SU-DHL-6 (cell line): ENCODE results near the gene LONRF3.

Source experiments
- H2AFZ ChIP-seq: fragments of 200-600 bp; sonication (generic); 2 replicates; pipeline ENCODE4 v1.6.1; 2014; ENCODE audit warnings: low read depth, mild to moderate bottlenecking, moderate library complexity, mixed read lengths, antibody characterized with exemption, low read length; ENCODE audit not compliant: severe bottlenecking
- H3F3A ChIP-seq: fragments of 200-600 bp; shearing (Covaris generic); 2 replicates; pipeline ENCODE4 v1.6.0; 2016; ENCODE audit warnings: antibody characterized with exemption, mild to moderate bottlenecking; ENCODE audit not compliant: insufficient read depth
- H3K27ac ChIP-seq: fragments of 200-600 bp; sonication (generic); 2 replicates; pipeline ENCODE4 v1.5.1; 2016; ENCODE audit warnings: low read depth, mild to moderate bottlenecking, low read length, moderate library complexity, mixed read lengths
- H3K27me3 ChIP-seq: fragments of 200-600 bp; sonication (generic), shearing (Covaris generic); 2 replicates; pipeline ENCODE4 v1.6.0; 2014; ENCODE audit warnings: mild to moderate bottlenecking, low read length
- H3K36me3 ChIP-seq: fragments of 200-600 bp; sonication (generic); 2 replicates; pipeline ENCODE4 v1.6.1; 2014; ENCODE audit warnings: mild to moderate bottlenecking, low read length, mixed read lengths
- H3K4me2 ChIP-seq: fragments of 300-600, 200-600 bp; shearing (Covaris generic), sonication (generic); 2 replicates; pipeline ENCODE4 v1.6.0; 2014; ENCODE audit warnings: low read length, low read depth, mild to moderate bottlenecking; ENCODE audit not compliant: poor library complexity, severe bottlenecking
- H3K4me3 ChIP-seq: fragments of 200-600 bp; sonication (generic); 2 replicates; pipeline ENCODE4 v1.5.1; 2014; ENCODE audit warnings: antibody characterized with exemption, low read length, mild to moderate bottlenecking, mixed read lengths; ENCODE audit not compliant: insufficient read depth, poor library complexity, severe bottlenecking
- H3K79me2 ChIP-seq: fragments of 200-600 bp; sonication (generic); 2 replicates; pipeline ENCODE4 v1.6.1; 2014; ENCODE audit warnings: mild to moderate bottlenecking, low read length, moderate library complexity; ENCODE audit not compliant: insufficient read depth
- H3K9ac ChIP-seq: fragments of 200-600 bp; sonication (generic); 2 replicates; pipeline ENCODE4 v1.7.0; 2014; ENCODE audit warnings: mild to moderate bottlenecking, low read length
- H3K9me2 ChIP-seq: fragments of 200-600 bp; sonication (generic); replicated peaks from 2 replicates; pipeline ENCODE4 v1.6.1; 2014; ENCODE audit warnings: low read length; ENCODE audit not compliant: insufficient read depth
- H3K9me3 ChIP-seq: fragments of 200-600 bp; sonication (generic); 2 replicates; pipeline ENCODE4 v1.6.1; 2014; ENCODE audit warnings: low read length, mixed read lengths; ENCODE audit not compliant: insufficient read depth
- H4K20me1 ChIP-seq: fragments of 200-600 bp; sonication (generic); 2 replicates; pipeline ENCODE4 v1.6.1; 2014; ENCODE audit warnings: low read depth, mild to moderate bottlenecking, antibody characterized with exemption, low read length, moderate library complexity, mixed read lengths
- EZH2phosphoT487 ChIP-seq: fragments of 200-600 bp; sonication (generic), shearing (Covaris generic); conservative IDR thresholded peaks from 2 replicates; pipeline ENCODE4 v1.6.1; 2018; ENCODE audit warnings: mild to moderate bottlenecking, antibody characterized with exemption, low read length, moderate library complexity, mixed read lengths
- TF ChIP-seq, protein P1 (sequence below): fragments of 200-600 bp; sonication (generic); IDR thresholded peaks from one replicate; pipeline ENCODE4 v1.5.1; 2017; ENCODE audit warnings: antibody characterized with exemption, mild to moderate bottlenecking, low read length, moderate library complexity; ENCODE audit not compliant: insufficient read depth, poor library complexity, severe bottlenecking

LONRF3 gene

DNA sequence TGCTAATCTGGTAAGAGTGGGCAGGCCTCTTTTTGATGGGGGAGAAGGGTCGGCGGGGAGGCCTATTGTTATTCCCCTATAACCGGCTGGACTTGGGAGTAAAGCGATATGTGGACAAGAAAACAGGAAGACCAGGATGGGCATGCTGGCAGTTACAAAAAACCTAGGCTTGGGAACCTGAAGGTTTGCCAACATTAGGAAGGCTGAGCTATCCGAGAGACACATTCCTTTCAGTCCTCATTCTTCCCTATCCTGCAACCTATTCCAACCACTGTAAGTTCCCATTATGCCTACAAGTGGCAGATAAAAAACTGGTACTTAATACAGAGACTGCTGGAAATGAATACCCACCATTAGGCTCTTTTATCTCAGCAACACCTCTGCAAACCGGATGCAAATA, 66.0 kb downstream of the LONRF3 start:
- no peaks in the 10 kb centered on the region for H4K20me1 ChIP-seq
- no peak overlapping the region for H2AFZ ChIP-seq
- H3F3A ChIP-seq = no peaks in the 10 kb centered on the region
- no peaks in the 10 kb centered on the region for H3K79me2 ChIP-seq
- TF ChIP-seq EZH2phosphoT487 = no peak
- TF ChIP-seq, protein P1, sequence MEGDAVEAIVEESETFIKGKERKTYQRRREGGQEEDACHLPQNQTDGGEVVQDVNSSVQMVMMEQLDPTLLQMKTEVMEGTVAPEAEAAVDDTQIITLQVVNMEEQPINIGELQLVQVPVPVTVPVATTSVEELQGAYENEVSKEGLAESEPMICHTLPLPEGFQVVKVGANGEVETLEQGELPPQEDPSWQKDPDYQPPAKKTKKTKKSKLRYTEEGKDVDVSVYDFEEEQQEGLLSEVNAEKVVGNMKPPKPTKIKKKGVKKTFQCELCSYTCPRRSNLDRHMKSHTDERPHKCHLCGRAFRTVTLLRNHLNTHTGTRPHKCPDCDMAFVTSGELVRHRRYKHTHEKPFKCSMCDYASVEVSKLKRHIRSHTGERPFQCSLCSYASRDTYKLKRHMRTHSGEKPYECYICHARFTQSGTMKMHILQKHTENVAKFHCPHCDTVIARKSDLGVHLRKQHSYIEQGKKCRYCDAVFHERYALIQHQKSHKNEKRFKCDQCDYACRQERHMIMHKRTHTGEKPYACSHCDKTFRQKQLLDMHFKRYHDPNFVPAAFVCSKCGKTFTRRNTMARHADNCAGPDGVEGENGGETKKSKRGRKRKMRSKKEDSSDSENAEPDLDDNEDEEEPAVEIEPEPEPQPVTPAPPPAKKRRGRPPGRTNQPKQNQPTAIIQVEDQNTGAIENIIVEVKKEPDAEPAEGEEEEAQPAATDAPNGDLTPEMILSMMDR = no peak
- no peak overlapping the region for H3K4me2 ChIP-seq
- H3K9me2 ChIP-seq = no peaks in the 10 kb centered on the region
- H3K27me3 ChIP-seq = no peaks in the 10 kb centered on the region
- H3K36me3 ChIP-seq = no peaks in the 10 kb centered on the region
- no peaks in the 10 kb centered on the region for H3K9me3 ChIP-seq
- no peak overlapping the region for H3K27ac ChIP-seq
- no peak overlapping the region for H3K9ac ChIP-seq
- H3K4me3 ChIP-seq = no peak overlapping the region

GRCh38 chrX:119041175-119041574, 66.8 kb downstream of the LONRF3 start:
- Histone ChIP-seq H3K79me2 (no peaks in the 10 kb centered on the region), H2AFZ (no peak overlapping the region), H3K27ac (no peak overlapping the region), H4K20me1 (no peaks in the 10 kb centered on the region), H3K9me2 (no peaks in the 10 kb centered on the region), H3K4me2 (no peak overlapping the region), H3K36me3 (no peaks in the 10 kb centered on the region), H3K4me3 (no peak overlapping the region), H3K9me3 (no peaks in the 10 kb centered on the region), H3K9ac (no peak overlapping the region), H3K27me3 (no peaks in the 10 kb centered on the region), H3F3A (no peaks in the 10 kb centered on the region)
- no peak for TF ChIP-seq EZH2phosphoT487
- TF ChIP-seq, protein P1 = no peak

GRCh38 chrX:119042040-119042439, 67.6 kb downstream of the LONRF3 start:
- TF ChIP-seq, protein P1 = no peak
- no peak for TF ChIP-seq EZH2phosphoT487
- H2AFZ ChIP-seq = no peak overlapping the region

DNA sequence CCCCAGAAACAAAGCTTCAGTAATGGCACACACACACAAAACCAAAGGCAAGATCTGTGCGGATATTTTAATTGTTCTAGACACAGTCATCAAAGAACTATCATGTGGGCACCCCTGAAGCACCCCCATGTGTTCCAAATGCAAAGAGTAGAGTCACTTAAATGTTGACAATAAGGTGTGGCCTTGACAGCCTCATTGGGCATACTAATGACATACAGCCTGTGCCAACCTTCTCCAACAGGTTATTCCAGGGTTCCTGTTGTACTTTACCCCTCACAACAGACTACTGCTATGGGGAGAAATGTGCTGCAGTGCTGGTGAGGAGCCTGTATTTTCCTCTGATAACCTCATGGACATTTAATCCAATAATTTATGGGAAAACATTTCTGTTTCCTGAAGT, 68.6 kb downstream of the LONRF3 start:
- no peak for TF ChIP-seq EZH2phosphoT487
- TF ChIP-seq, protein P1 = no peak
- Histone ChIP-seq H2AFZ (no peak overlapping the region), H3K9me2 (no peaks in the 10 kb centered on the region), H3K27me3 (no peaks in the 10 kb centered on the region), H3F3A (no peaks in the 10 kb centered on the region), H3K27ac (no peak overlapping the region), H4K20me1 (no peaks in the 10 kb centered on the region), H3K79me2 (no peaks in the 10 kb centered on the region), H3K4me2 (no peak overlapping the region), H3K4me3 (no peak overlapping the region), H3K9ac (no peak overlapping the region), H3K9me3 (no peaks in the 10 kb centered on the region), H3K36me3 (no peaks in the 10 kb centered on the region)

More at GRCh38 chrX:119042040-119042439, 67.6 kb downstream of the LONRF3 start:
- Histone ChIP-seq H3K27me3 (no peaks in the 10 kb centered on the region), H3K9ac (no peak overlapping the region), H3K9me3 (no peaks in the 10 kb centered on the region), H3K4me2 (no peak overlapping the region), H3F3A (no peaks in the 10 kb centered on the region), H3K4me3 (no peak overlapping the region), H3K27ac (no peak overlapping the region), H4K20me1 (no peaks in the 10 kb centered on the region), H3K36me3 (no peaks in the 10 kb centered on the region), H3K9me2 (no peaks in the 10 kb centered on the region), H3K79me2 (no peaks in the 10 kb centered on the region)
